ENCODE measurements around the gene THSD4.
A peak's percentile ranks its signal among the peaks of the same experiment; 100 is the strongest.
"Not testable (repeated sequence)": the region's sequence is repeated elsewhere in the genome, so short reads cannot be mapped to it uniquely, and the experiment has no call there.

THSD4 gene

GRCh38 chr15:71396536-71397125 is 281.4 kb downstream of the THSD4 start:
- H3K9ac ChIP-seq (ENCODE audit: low read length), result no peak overlapping the region
- no peak for DNase-seq (ENCODE audit: low read depth)
- no peaks in the 10 kb centered on the region for H3K27me3 ChIP-seq (replicated peaks; ENCODE audit: control insufficient read depth, insufficient read depth, low read length)
- no peaks in the 10 kb centered on the region for H3K36me3 ChIP-seq (ENCODE audit: control insufficient read depth, insufficient read depth, low read length, severe bottlenecking)
- no peak overlapping the region for H3K4me3 ChIP-seq (ENCODE audit: low read length)
- peaks cover 12% of the 10 kb centered on the region for H3K4me1 ChIP-seq (ENCODE audit: control insufficient read depth, insufficient read depth, low read length)
- no peaks in the 10 kb centered on the region for H3K9me3 ChIP-seq (ENCODE audit: control insufficient read depth, low read length)

- H3K9ac ChIP-seq (ENCODE audit: low read length), result no peak overlapping the region
- H3K4me1 ChIP-seq (ENCODE audit: control insufficient read depth, insufficient read depth, low read length), result peaks cover 12% of the 10 kb centered on the region
- H3K9me3 ChIP-seq (ENCODE audit: control insufficient read depth, low read length), result no peaks in the 10 kb centered on the region
- H3K27me3 ChIP-seq (replicated peaks; ENCODE audit: control insufficient read depth, insufficient read depth, low read length), result no peaks in the 10 kb centered on the region
- H3K36me3 ChIP-seq (ENCODE audit: control insufficient read depth, insufficient read depth, low read length, severe bottlenecking), result no peaks in the 10 kb centered on the region
- H3K4me3 ChIP-seq (ENCODE audit: low read length), result no peak overlapping the region
- no peak for DNase-seq (ENCODE audit: low read depth)
These were observed 282.1 kb downstream of the THSD4 start for GRCh38 chr15:71397377-71397776.

- Histone ChIP-seq H3K4me3 (ENCODE audit: low read length) (no peak overlapping the region), H3K36me3 (ENCODE audit: control insufficient read depth, insufficient read depth, low read length, severe bottlenecking) (no peaks in the 10 kb centered on the region), H3K4me1 (ENCODE audit: control insufficient read depth, insufficient read depth, low read length) (peaks cover 12% of the 10 kb centered on the region), H3K27me3 (replicated peaks; ENCODE audit: control insufficient read depth, insufficient read depth, low read length) (no peaks in the 10 kb centered on the region), H3K9me3 (ENCODE audit: control insufficient read depth, low read length) (no peaks in the 10 kb centered on the region), H3K9ac (ENCODE audit: low read length) (peak overlapping the region; percentile 2)
- DNase-seq (ENCODE audit: low read depth), result peak; percentile 8
These were observed 285.0 kb downstream of the THSD4 start for GRCh38 chr15:71400294-71400693.

GRCh38 chr15:71401728-71402127 is 286.5 kb downstream of the THSD4 start:
- not testable (repeated sequence) for H3K9me3 ChIP-seq (ENCODE audit: control insufficient read depth, low read length); DNase-seq (ENCODE audit: low read depth); H3K9ac ChIP-seq (ENCODE audit: low read length)

GRCh38 chr15:71409541-71409940 is 294.3 kb downstream of the THSD4 start:
- Histone ChIP-seq H3K36me3 (ENCODE audit: control insufficient read depth, insufficient read depth, low read length, severe bottlenecking) (no peaks in the 10 kb centered on the region), H3K9me3 (ENCODE audit: control insufficient read depth, low read length) (no peaks in the 10 kb centered on the region)
- DNase-seq (ENCODE audit: low read depth), result no peak

More at GRCh38 chr15:71401728-71402127, 286.5 kb downstream of the THSD4 start:
- not testable (repeated sequence) for H3K27me3 ChIP-seq (replicated peaks; ENCODE audit: control insufficient read depth, insufficient read depth, low read length); H3K36me3 ChIP-seq (ENCODE audit: control insufficient read depth, insufficient read depth, low read length, severe bottlenecking); H3K4me3 ChIP-seq (ENCODE audit: low read length); H3K4me1 ChIP-seq (ENCODE audit: control insufficient read depth, insufficient read depth, low read length)

GRCh38 chr15:71410347-71410746 is 295.1 kb downstream of the THSD4 start:
- Histone ChIP-seq H3K9me3 (ENCODE audit: control insufficient read depth, low read length) (no peaks in the 10 kb centered on the region), H3K36me3 (ENCODE audit: control insufficient read depth, insufficient read depth, low read length, severe bottlenecking) (no peaks in the 10 kb centered on the region), H3K4me3 (ENCODE audit: low read length) (no peak overlapping the region), H3K4me1 (ENCODE audit: control insufficient read depth, insufficient read depth, low read length) (no peaks in the 10 kb centered on the region), H3K27me3 (replicated peaks; ENCODE audit: control insufficient read depth, insufficient read depth, low read length) (no peaks in the 10 kb centered on the region), H3K9ac (ENCODE audit: low read length) (no peak overlapping the region)
- no peak for DNase-seq (ENCODE audit: low read depth)

More at GRCh38 chr15:71409541-71409940, 294.3 kb downstream of the THSD4 start:
- H3K9ac ChIP-seq (ENCODE audit: low read length), result no peak overlapping the region
- no peak overlapping the region for H3K4me3 ChIP-seq (ENCODE audit: low read length)
- H3K27me3 ChIP-seq (replicated peaks; ENCODE audit: control insufficient read depth, insufficient read depth, low read length), result no peaks in the 10 kb centered on the region
- no peaks in the 10 kb centered on the region for H3K4me1 ChIP-seq (ENCODE audit: control insufficient read depth, insufficient read depth, low read length)

- Histone ChIP-seq H3K36me3 (ENCODE audit: control insufficient read depth, insufficient read depth, low read length, severe bottlenecking) (no peaks in the 10 kb centered on the region), H3K9ac (ENCODE audit: low read length) (no peak overlapping the region), H3K9me3 (ENCODE audit: control insufficient read depth, low read length) (no peaks in the 10 kb centered on the region), H3K4me1 (ENCODE audit: control insufficient read depth, insufficient read depth, low read length) (no peaks in the 10 kb centered on the region), H3K4me3 (ENCODE audit: low read length) (no peak overlapping the region), H3K27me3 (replicated peaks; ENCODE audit: control insufficient read depth, insufficient read depth, low read length) (no peaks in the 10 kb centered on the region)
- DNase-seq (ENCODE audit: low read depth), result no peak
These were observed 296.5 kb downstream of the THSD4 start for GRCh38 chr15:71411538-71412482.

- H3K9me3 ChIP-seq (ENCODE audit: control insufficient read depth, low read length), result no peaks in the 10 kb centered on the region
- no peak overlapping the region for H3K4me3 ChIP-seq (ENCODE audit: low read length)
- H3K27me3 ChIP-seq (replicated peaks; ENCODE audit: control insufficient read depth, insufficient read depth, low read length), result no peaks in the 10 kb centered on the region
- no peaks in the 10 kb centered on the region for H3K36me3 ChIP-seq (ENCODE audit: control insufficient read depth, insufficient read depth, low read length, severe bottlenecking)
- DNase-seq (ENCODE audit: low read depth), result no peak
- H3K9ac ChIP-seq (ENCODE audit: low read length), result no peak overlapping the region
- no peaks in the 10 kb centered on the region for H3K4me1 ChIP-seq (ENCODE audit: control insufficient read depth, insufficient read depth, low read length)
These were observed 298.1 kb downstream of the THSD4 start for GRCh38 chr15:71413419-71413818.

- H3K4me1 ChIP-seq (ENCODE audit: control insufficient read depth, insufficient read depth, low read length), result no peaks in the 10 kb centered on the region
- DNase-seq (ENCODE audit: low read depth), result no peak
- H3K4me3 ChIP-seq (ENCODE audit: low read length), result no peak overlapping the region
These were observed 299.6 kb downstream of the THSD4 start for GRCh38 chr15:71414853-71415252.

GRCh38 chr15:71422530-71423259 is 307.4 kb downstream of the THSD4 start:
- Histone ChIP-seq H3K36me3 (ENCODE audit: control insufficient read depth, insufficient read depth, low read length, severe bottlenecking) (no peaks in the 10 kb centered on the region), H3K9me3 (ENCODE audit: control insufficient read depth, low read length) (no peaks in the 10 kb centered on the region), H3K4me3 (ENCODE audit: low read length) (no peak overlapping the region), H3K27me3 (replicated peaks; ENCODE audit: control insufficient read depth, insufficient read depth, low read length) (no peaks in the 10 kb centered on the region), H3K4me1 (ENCODE audit: control insufficient read depth, insufficient read depth, low read length) (no peaks in the 10 kb centered on the region), H3K9ac (ENCODE audit: low read length) (no peak overlapping the region)
- DNase-seq (ENCODE audit: low read depth), result no peak

More at GRCh38 chr15:71414853-71415252, 299.6 kb downstream of the THSD4 start:
- no peaks in the 10 kb centered on the region for H3K36me3 ChIP-seq (ENCODE audit: control insufficient read depth, insufficient read depth, low read length, severe bottlenecking)
- no peaks in the 10 kb centered on the region for H3K27me3 ChIP-seq (replicated peaks; ENCODE audit: control insufficient read depth, insufficient read depth, low read length)
- H3K9me3 ChIP-seq (ENCODE audit: control insufficient read depth, low read length), result no peaks in the 10 kb centered on the region
- H3K9ac ChIP-seq (ENCODE audit: low read length), result no peak overlapping the region

GRCh38 chr15:71424765-71425164 is 309.5 kb downstream of the THSD4 start:
- Histone ChIP-seq H3K9ac (ENCODE audit: low read length) (no peak overlapping the region), H3K9me3 (ENCODE audit: control insufficient read depth, low read length) (no peaks in the 10 kb centered on the region), H3K4me3 (ENCODE audit: low read length) (no peak overlapping the region), H3K36me3 (ENCODE audit: control insufficient read depth, insufficient read depth, low read length, severe bottlenecking) (no peaks in the 10 kb centered on the region), H3K4me1 (ENCODE audit: control insufficient read depth, insufficient read depth, low read length) (no peaks in the 10 kb centered on the region), H3K27me3 (replicated peaks; ENCODE audit: control insufficient read depth, insufficient read depth, low read length) (no peaks in the 10 kb centered on the region)
- DNase-seq (ENCODE audit: low read depth), result no peak

All from adipocyte (in vitro differentiated cells).